HCT116 (cell line): ENCODE data around the gene SCNN1B.

ENCODE experiments used
- ATF3 ChIP-seq: IDR thresholded peaks from 2 replicates; pipeline ENCODE4 v1.6.1; 2012
- CEBPB ChIP-seq: IDR thresholded peaks from 2 replicates; pipeline ENCODE4 v1.6.1; 2012; ENCODE audit warnings: low read depth
- CTCF ChIP-seq, 3 experiments: fragments of 200-600 bp in 1 of 3; sonication (generic) in 1 of 3; IDR thresholded peaks in 2 of 3; conservative IDR thresholded peaks in 1 of 3; 2 replicates each; pipeline ENCODE4 v1.5.1; 2012 to 2017; ENCODE audit warnings: low read depth in 2 of 3, low read length in 2 of 3, antibody characterized with exemption in 1 of 3, borderline replicate concordance in 1 of 3, control low read depth in 1 of 3, mild to moderate bottlenecking in 1 of 3, mixed read lengths in 1 of 3, mixed run types in 1 of 3, moderate library complexity in 1 of 3; ENCODE audit not compliant: insufficient read depth in 1 of 3
- EGR1 ChIP-seq: IDR thresholded peaks from 2 replicates; pipeline ENCODE4 v1.6.1; 2012; ENCODE audit warnings: low read depth
- EZH2 ChIP-seq: fragments of 200-600 bp; sonication (generic); IDR thresholded peaks from 2 replicates; pipeline ENCODE4 v1.6.1; 2017; ENCODE audit warnings: antibody characterized with exemption, mixed run types
- EZH2phosphoT487 ChIP-seq: fragments of 200-600 bp; IDR thresholded peaks from 2 replicates; pipeline ENCODE4 v1.6.1; 2018; ENCODE audit warnings: antibody characterized with exemption, borderline replicate concordance
- JUND ChIP-seq: IDR thresholded peaks from 2 replicates; pipeline ENCODE4 v1.6.1; 2012
- POLR2A ChIP-seq: IDR thresholded peaks from 2 replicates; pipeline ENCODE4 v1.7.0; 2011; ENCODE audit warnings: borderline replicate concordance; ENCODE audit not compliant: insufficient read depth, insufficient read length; ENCODE audit errors: extremely low read depth
- RAD21 ChIP-seq: IDR thresholded peaks from 2 replicates; pipeline ENCODE4 v1.6.1; 2012; ENCODE audit warnings: low read depth, mild to moderate bottlenecking
- SIN3A ChIP-seq: IDR thresholded peaks from 2 replicates; pipeline ENCODE4 v1.6.1; 2012; ENCODE audit warnings: low read depth
- SRF ChIP-seq: IDR thresholded peaks from 2 replicates; pipeline ENCODE4 v1.6.1; 2012; ENCODE audit warnings: low read depth
- YY1 ChIP-seq: IDR thresholded peaks from 2 replicates; pipeline ENCODE4 v1.6.1; 2011; ENCODE audit warnings: low read length, low read depth, moderate library complexity, mild to moderate bottlenecking; ENCODE audit not compliant: insufficient replicate concordance; ENCODE audit errors: extremely low read depth
- ZFX ChIP-seq: fragments of 450-650 bp; IDR thresholded peaks from 2 replicates; pipeline ENCODE4 v1.6.1; 2017
- ZNF274 ChIP-seq: fragments of 200-500 bp; sonication (Bioruptor generic); IDR thresholded peaks from 2 replicates; pipeline ENCODE4 v1.6.1; 2014; ENCODE audit warnings: mild to moderate bottlenecking, low read depth, low read length, inconsistent platforms

- TF ChIP-seq ZNF274 (no peak), CTCF (IDR thresholded peaks at IDR 0.05 in 2 of 3, conservative IDR thresholded peaks at IDR 0.05 in 1 of 3; ENCODE audit: borderline replicate concordance in 1 of 3, insufficient read depth in 1 of 3, low read depth in 2 of 3, low read length in 2 of 3) (no peak), EZH2 (no peak), RAD21 (no peak), SIN3A (no peak), POLR2A (no peak), EGR1 (no peak), JUND (no peak), SRF (no peak), EZH2phosphoT487 (no peak), YY1 (no peak), ATF3 (no peak), CEBPB (no peak), ZFX (no peak)
Measured at GRCh38 chr16:23303685-23304084, 1.6 kb downstream of the SCNN1B start.
